H1 (cell line): ENCODE results near the gene MICOS13.

Experiments
- CBX5 ChIP-seq: fragments of 300-800, 300-1000 bp; sonication (generic); IDR thresholded peaks from 2 replicates; pipeline ENCODE4 v1.7.1; 2016; ENCODE audit warnings: antibody characterized with exemption, low read length, low read depth
- CREB1 ChIP-seq: IDR thresholded peaks from 2 replicates; pipeline ENCODE4 v1.6.1; 2012; ENCODE audit warnings: inconsistent platforms
- EZH2 ChIP-seq: fragments of 200-600 bp; sonication (generic); IDR thresholded peaks from 2 replicates; pipeline ENCODE4 v1.7.1; 2012; ENCODE audit warnings: low read depth, mild to moderate bottlenecking, moderate library complexity, low read length, inconsistent platforms; ENCODE audit not compliant: severe bottlenecking
- HDAC6 ChIP-seq: IDR thresholded peaks from one replicate; pipeline ENCODE4 v1.7.1; 2012; ENCODE audit warnings: low read depth, mild to moderate bottlenecking, inconsistent platforms, low read length, moderate library complexity
- MAFK ChIP-seq: IDR thresholded peaks from 2 replicates; pipeline ENCODE4 v1.6.1; 2012; ENCODE audit warnings: low read depth, mild to moderate bottlenecking, improper control_type of control experiment, low read length
- POLR2AphosphoS5 ChIP-seq: IDR thresholded peaks from 2 replicates; pipeline ENCODE4 v1.6.1; 2011; ENCODE audit warnings: low read depth, low read length
- RAD21 ChIP-seq, 2 experiments: IDR thresholded peaks in 1 of 2; conservative IDR thresholded peaks in 1 of 2; 2 replicates each; pipeline ENCODE4 v1.6.1; 2011; ENCODE audit warnings: low read depth in 2 of 2, low read length in 2 of 2, improper control_type of control experiment in 1 of 2, inconsistent platforms in 1 of 2, mild to moderate bottlenecking in 1 of 2, moderate library complexity in 1 of 2
- RBBP5 ChIP-seq: IDR thresholded peaks from 2 replicates; pipeline ENCODE4 v1.7.1; 2012; ENCODE audit warnings: low read depth, mild to moderate bottlenecking, inconsistent platforms, low read length, moderate library complexity, borderline replicate concordance
- SIN3A ChIP-seq, 2 experiments: IDR thresholded peaks in 1 of 2; conservative IDR thresholded peaks in 1 of 2; 2 replicates each; pipeline ENCODE4 v1.6.1; 2011 to 2012; ENCODE audit warnings: low read length in 2 of 2, improper control_type of control experiment in 1 of 2, low read depth in 1 of 2, mild to moderate bottlenecking in 1 of 2
- YY1 ChIP-seq: IDR thresholded peaks from 2 replicates; pipeline ENCODE4 v1.6.1; 2011; ENCODE audit warnings: low read depth, mild to moderate bottlenecking, low read length
- TF ChIP-seq, protein P1 (sequence below), 3 experiments: IDR thresholded peaks; 1 replicate in 2 of 3; 2 replicates in 1 of 3; pipeline versions ENCODE4 v1.5.1 to v1.6.1; 2011; ENCODE audit warnings: low read length in 3 of 3, mild to moderate bottlenecking in 3 of 3, inconsistent platforms in 2 of 3, low read depth in 1 of 3, moderate library complexity in 1 of 3; ENCODE audit not compliant: insufficient read depth in 1 of 3; ENCODE audit errors: control extremely low read depth in 1 of 3
- TF ChIP-seq, protein P2 (sequence below): IDR thresholded peaks from 2 replicates; pipeline ENCODE4 v1.6.1; 2011; ENCODE audit warnings: low read length, improper control_type of control experiment
- TF ChIP-seq, protein P3 (sequence below): IDR thresholded peaks from 2 replicates; pipeline ENCODE4 v1.6.1; 2012; ENCODE audit warnings: inconsistent platforms

DNA sequence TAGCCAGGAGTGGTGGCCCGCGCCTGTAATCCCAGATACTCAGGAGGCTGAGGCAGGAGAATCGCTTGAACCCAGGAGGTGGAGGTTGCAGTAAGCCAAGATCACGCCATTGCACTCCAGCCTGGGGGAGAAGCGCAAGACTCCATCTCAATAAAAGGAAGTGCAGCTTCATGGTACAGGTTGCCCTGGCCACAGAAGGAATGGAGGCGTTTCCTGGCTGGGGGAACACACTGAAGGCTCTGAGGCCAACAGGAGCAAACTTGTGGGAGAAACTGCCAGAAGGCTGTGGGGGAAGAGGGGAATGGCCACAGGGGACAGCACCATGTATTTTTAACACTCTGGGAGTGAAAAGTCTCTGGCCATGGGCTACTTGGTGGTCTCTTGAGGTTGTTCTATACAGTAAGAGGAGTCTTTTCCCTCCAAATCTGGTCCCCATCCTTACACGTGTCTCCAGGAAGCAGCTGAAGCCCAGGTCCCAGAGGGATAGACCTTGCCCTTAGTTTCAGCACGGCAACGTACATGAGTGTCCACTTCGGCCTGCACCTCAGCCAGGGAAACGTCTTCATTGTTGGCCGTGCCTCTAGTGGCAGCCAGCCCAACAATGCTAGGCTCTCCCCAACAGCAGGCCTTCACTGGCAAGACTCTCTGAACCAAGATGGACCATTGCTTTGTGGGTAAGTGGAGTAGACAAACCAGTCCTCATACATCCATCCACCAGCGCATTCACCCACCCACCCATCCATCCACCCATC lies 7.4 kb downstream of the MICOS13 start:
- TF ChIP-seq EZH2 (no peak), RBBP5 (no peak), RAD21 (IDR thresholded peaks at IDR 0.05 in 1 of 2, conservative IDR thresholded peaks at IDR 0.05 in 1 of 2; ENCODE audit: low read depth in 2 of 2, low read length in 2 of 2) (no peak), YY1 (no peak), POLR2AphosphoS5 (no peak), CBX5 (no peak), CREB1 (no peak), HDAC6 (no peak), SIN3A (conservative IDR thresholded peaks at IDR 0.05 in 1 of 2, IDR thresholded peaks at IDR 0.05 in 1 of 2; ENCODE audit: low read depth in 1 of 2, low read length in 2 of 2) (no peak), MAFK (no peak)
- TF ChIP-seq, protein P1, sequence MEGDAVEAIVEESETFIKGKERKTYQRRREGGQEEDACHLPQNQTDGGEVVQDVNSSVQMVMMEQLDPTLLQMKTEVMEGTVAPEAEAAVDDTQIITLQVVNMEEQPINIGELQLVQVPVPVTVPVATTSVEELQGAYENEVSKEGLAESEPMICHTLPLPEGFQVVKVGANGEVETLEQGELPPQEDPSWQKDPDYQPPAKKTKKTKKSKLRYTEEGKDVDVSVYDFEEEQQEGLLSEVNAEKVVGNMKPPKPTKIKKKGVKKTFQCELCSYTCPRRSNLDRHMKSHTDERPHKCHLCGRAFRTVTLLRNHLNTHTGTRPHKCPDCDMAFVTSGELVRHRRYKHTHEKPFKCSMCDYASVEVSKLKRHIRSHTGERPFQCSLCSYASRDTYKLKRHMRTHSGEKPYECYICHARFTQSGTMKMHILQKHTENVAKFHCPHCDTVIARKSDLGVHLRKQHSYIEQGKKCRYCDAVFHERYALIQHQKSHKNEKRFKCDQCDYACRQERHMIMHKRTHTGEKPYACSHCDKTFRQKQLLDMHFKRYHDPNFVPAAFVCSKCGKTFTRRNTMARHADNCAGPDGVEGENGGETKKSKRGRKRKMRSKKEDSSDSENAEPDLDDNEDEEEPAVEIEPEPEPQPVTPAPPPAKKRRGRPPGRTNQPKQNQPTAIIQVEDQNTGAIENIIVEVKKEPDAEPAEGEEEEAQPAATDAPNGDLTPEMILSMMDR (IDR thresholded peaks at IDR 0.05; ENCODE audit: control extremely low read depth in 1 of 3, insufficient read depth in 1 of 3, low read depth in 1 of 3, low read length in 3 of 3): no peak
- TF ChIP-seq, protein P2, sequence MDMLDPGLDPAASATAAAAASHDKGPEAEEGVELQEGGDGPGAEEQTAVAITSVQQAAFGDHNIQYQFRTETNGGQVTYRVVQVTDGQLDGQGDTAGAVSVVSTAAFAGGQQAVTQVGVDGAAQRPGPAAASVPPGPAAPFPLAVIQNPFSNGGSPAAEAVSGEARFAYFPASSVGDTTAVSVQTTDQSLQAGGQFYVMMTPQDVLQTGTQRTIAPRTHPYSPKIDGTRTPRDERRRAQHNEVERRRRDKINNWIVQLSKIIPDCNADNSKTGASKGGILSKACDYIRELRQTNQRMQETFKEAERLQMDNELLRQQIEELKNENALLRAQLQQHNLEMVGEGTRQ: no peak
- TF ChIP-seq, protein P3, sequence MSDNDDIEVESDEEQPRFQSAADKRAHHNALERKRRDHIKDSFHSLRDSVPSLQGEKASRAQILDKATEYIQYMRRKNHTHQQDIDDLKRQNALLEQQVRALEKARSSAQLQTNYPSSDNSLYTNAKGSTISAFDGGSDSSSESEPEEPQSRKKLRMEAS: no peak
